ENCODE measurements around the gene PPP2R5C. TPM values are rescaled to one million over a fixed set of nuclear protein-coding genes. Genes with fewer than 3 reads are reported as not detected.

The PPP2R5C gene
- total RNA-seq, 4 donors from 2014 or later = 73.7 to 90.5 (median 87.6) TPM

DNA sequence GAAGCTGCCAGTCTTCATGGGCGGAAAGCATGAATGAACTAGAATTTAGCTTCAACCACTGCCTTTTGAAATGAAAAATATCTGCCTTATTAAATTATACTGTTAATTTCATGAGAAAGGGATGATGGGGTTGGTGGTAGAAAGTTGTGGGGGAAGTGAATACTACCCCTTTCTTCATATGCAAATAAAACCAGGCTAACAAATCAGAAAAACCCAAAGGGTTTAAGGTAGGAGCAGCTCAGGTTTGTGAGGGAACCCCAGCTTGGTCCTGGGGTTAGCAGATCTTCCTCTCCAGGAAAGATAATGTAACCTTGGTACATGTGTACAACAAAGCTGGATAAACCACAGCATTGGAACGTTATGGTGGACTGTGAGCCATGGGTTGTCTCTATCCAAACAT lies 84.0 kb downstream of the PPP2R5C start:
- ATAC-seq (ENCODE audit: low FRiP score) (no peak), DNase-seq (ENCODE audit: low spot score) (no peak)
- TF ChIP-seq, protein P1, sequence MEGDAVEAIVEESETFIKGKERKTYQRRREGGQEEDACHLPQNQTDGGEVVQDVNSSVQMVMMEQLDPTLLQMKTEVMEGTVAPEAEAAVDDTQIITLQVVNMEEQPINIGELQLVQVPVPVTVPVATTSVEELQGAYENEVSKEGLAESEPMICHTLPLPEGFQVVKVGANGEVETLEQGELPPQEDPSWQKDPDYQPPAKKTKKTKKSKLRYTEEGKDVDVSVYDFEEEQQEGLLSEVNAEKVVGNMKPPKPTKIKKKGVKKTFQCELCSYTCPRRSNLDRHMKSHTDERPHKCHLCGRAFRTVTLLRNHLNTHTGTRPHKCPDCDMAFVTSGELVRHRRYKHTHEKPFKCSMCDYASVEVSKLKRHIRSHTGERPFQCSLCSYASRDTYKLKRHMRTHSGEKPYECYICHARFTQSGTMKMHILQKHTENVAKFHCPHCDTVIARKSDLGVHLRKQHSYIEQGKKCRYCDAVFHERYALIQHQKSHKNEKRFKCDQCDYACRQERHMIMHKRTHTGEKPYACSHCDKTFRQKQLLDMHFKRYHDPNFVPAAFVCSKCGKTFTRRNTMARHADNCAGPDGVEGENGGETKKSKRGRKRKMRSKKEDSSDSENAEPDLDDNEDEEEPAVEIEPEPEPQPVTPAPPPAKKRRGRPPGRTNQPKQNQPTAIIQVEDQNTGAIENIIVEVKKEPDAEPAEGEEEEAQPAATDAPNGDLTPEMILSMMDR (IDR thresholded peaks at IDR 0.05) = no peak

- ATAC-seq (ENCODE audit: low FRiP score) (no peak), DNase-seq (ENCODE audit: low spot score) (no peak)
- TF ChIP-seq, protein P1 (IDR thresholded peaks at IDR 0.05) = no peak
These were observed 84.4 kb downstream of the PPP2R5C start for GRCh38 chr14:101845896-101846295.

DNA sequence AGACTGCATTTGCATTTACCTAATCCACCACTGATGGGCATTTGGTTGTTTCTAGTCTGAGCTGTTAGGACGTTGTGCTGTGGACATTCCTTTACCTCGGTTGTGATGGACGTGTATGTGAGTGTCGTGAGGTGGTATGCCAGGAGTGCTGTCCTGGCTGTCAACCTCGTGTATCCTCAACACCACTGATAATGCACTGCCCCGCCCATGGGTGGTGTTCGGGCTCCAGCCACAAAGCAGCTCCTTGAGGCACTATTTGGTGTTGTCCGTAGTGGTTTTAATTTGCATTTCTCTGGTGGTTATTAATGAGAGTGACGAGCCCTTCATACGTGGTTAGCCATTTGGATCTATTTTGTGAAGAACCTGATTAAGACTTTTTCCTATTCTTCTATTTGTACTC lies 87.6 kb downstream of the PPP2R5C start:
- TF ChIP-seq, protein P1 (IDR thresholded peaks at IDR 0.05) = no peak
- DNase-seq (ENCODE audit: low spot score) (no peak), ATAC-seq (ENCODE audit: low FRiP score) (no peak)

DNA sequence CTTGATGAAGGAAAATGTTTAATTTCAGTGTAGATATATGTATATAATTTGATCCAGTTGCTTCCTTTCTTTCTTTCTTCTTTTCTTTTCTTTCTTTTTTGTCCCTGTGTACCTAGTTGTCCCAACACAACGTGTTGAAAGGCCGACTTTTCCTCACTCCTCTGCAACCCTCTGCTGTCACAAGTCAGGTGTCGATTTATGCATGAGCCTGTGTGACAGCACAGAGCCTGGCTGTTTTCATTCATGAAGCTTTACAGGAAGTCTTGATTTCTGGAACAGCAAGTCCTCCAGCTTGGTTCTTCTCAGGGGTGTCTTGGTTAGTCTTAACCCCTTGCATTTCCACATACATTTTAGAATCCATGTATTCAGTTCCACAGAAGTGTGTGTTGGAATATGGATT lies 88.1 kb downstream of the PPP2R5C start:
- TF ChIP-seq, protein P1 (IDR thresholded peaks at IDR 0.05) = no peak
- ATAC-seq (ENCODE audit: low FRiP score) = no peak

GRCh38 chr14:101851183-101851582 lies 89.7 kb downstream of the PPP2R5C start:
- ATAC-seq (ENCODE audit: low FRiP score) (no peak), DNase-seq (ENCODE audit: low spot score) (no peak)
- TF ChIP-seq, protein P1 (IDR thresholded peaks at IDR 0.05) = no peak

More for the DNA sequence above, 88.1 kb downstream of the PPP2R5C start:
- no peak for DNase-seq (ENCODE audit: low spot score)

- no peak for DNase-seq (ENCODE audit: low spot score)
- TF ChIP-seq, protein P1 (IDR thresholded peaks at IDR 0.05) = no peak
- no peak for ATAC-seq (ENCODE audit: low FRiP score)
These were observed 90.4 kb downstream of the PPP2R5C start for GRCh38 chr14:101851736-101852405.

- no peak for ATAC-seq (ENCODE audit: low FRiP score)
- no peak for DNase-seq (ENCODE audit: low spot score)
- TF ChIP-seq, protein P1 (IDR thresholded peaks at IDR 0.05) = no peak
These were observed 91.3 kb downstream of the PPP2R5C start for GRCh38 chr14:101852785-101853184.

Measured in omental fat pad (tissue), 4 donors.